GM12874 (cell line): ENCODE data around the gene ADAMTS17.

Experiments
- TF ChIP-seq, protein P1 (sequence below): IDR thresholded peaks from 2 replicates; pipeline ENCODE4 v1.5.1; 2011; ENCODE audit warnings: low read depth, mild to moderate bottlenecking, control low read depth, low read length, moderate library complexity; ENCODE audit not compliant: insufficient read depth

Gene ADAMTS17, protein sequence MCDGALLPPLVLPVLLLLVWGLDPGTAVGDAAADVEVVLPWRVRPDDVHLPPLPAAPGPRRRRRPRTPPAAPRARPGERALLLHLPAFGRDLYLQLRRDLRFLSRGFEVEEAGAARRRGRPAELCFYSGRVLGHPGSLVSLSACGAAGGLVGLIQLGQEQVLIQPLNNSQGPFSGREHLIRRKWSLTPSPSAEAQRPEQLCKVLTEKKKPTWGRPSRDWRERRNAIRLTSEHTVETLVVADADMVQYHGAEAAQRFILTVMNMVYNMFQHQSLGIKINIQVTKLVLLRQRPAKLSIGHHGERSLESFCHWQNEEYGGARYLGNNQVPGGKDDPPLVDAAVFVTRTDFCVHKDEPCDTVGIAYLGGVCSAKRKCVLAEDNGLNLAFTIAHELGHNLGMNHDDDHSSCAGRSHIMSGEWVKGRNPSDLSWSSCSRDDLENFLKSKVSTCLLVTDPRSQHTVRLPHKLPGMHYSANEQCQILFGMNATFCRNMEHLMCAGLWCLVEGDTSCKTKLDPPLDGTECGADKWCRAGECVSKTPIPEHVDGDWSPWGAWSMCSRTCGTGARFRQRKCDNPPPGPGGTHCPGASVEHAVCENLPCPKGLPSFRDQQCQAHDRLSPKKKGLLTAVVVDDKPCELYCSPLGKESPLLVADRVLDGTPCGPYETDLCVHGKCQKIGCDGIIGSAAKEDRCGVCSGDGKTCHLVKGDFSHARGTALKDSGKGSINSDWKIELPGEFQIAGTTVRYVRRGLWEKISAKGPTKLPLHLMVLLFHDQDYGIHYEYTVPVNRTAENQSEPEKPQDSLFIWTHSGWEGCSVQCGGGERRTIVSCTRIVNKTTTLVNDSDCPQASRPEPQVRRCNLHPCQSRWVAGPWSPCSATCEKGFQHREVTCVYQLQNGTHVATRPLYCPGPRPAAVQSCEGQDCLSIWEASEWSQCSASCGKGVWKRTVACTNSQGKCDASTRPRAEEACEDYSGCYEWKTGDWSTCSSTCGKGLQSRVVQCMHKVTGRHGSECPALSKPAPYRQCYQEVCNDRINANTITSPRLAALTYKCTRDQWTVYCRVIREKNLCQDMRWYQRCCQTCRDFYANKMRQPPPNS

DNA sequence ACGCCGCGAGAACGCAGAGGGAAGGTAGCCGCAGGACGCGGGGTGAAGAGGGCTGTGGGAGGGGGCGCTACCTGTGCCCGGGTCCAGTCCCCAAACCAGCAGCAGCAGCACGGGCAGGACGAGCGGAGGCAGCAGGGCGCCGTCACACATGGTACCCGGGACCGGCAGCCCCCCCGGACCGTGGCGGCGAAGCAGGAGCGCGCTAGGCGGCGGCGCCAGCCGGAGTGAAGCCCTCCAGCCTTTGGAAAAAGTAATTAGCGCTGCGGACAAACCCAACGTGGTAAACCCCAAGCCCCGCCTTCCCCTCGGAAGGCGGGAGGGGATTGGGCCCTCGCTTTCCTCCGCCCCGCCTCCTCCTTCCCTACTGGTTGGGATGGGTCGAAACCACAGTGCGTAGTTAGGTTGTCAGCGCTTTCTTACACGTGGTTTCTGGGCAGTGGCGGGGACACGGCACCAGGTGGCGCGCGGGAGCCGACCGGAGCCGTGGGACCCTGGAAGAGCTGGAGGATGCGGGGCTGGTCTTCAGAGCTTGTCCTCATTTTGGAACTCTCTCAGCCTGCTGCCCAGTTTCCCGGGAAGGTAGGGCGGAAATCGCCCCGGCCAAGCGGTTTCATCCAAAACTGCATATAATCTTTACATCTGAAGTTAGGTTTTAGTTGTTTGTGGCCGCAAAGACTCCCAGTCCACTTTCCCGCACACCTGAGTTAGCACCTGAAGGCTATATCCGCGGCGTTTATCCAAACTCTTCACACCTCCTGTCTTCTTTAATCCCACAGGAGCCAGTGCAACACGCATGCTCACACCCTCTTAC, at the start of gene ADAMTS17:
Gene ADAMTS17 (minus strand): TSS at position 226 of the 811 bp plus-strand sequence. CDS start 76 bp downstream, at position 150.
- TF ChIP-seq, protein P1, sequence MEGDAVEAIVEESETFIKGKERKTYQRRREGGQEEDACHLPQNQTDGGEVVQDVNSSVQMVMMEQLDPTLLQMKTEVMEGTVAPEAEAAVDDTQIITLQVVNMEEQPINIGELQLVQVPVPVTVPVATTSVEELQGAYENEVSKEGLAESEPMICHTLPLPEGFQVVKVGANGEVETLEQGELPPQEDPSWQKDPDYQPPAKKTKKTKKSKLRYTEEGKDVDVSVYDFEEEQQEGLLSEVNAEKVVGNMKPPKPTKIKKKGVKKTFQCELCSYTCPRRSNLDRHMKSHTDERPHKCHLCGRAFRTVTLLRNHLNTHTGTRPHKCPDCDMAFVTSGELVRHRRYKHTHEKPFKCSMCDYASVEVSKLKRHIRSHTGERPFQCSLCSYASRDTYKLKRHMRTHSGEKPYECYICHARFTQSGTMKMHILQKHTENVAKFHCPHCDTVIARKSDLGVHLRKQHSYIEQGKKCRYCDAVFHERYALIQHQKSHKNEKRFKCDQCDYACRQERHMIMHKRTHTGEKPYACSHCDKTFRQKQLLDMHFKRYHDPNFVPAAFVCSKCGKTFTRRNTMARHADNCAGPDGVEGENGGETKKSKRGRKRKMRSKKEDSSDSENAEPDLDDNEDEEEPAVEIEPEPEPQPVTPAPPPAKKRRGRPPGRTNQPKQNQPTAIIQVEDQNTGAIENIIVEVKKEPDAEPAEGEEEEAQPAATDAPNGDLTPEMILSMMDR = peak; percentile 57

DNA sequence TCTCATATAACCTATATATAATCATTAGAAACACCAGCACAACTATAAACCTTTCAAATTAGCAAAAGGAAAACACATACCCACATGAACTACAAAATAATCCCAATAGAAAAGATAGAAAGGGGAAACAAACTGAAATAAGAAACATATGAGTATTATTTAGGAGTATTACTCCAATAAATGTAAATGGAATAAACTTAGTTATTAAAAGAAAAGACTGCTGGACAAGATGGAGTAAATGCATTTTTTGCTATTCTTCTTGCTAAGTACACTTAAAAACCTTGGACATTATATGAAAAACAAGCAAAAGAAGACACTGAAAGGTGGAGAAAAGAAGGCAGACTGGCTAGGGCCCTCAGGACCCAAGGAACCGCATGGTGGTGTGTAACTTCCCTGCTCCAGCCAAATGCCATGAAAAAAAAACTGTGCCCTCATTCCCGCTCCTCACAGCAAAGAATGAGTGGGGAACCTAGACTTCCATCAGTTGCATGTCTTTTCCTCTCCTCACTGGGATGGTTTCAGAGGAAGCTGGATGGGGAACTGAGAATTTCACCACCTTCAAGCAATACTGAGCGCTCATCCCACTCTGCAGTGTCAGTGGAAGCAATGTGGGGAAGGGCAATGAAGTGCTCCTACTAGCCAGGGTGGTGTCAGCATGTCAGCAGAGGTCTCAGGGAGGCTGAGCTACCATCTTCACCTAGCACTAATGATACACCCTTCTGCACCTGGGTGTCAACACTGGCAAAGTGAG, 43.7 kb upstream of the ADAMTS17 start:
- TF ChIP-seq, protein P1 = no peak

DNA sequence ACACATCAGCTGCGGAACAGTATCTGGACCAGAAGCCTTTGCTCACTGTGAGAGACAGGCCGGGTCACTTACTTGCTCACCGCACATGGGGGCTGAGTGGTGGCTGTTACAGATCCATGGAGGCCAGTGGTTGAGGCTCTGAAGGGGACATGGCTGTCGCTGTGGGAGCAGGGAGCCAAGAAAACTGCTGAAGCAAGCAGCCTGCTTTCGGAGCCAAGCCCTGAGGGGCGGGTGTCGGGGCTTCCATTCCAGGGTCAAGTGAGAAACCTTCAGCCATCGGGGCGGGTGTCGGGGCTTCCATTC, 42.3 kb upstream of the ADAMTS17 start:
- TF ChIP-seq, protein P1 = no peak

DNA sequence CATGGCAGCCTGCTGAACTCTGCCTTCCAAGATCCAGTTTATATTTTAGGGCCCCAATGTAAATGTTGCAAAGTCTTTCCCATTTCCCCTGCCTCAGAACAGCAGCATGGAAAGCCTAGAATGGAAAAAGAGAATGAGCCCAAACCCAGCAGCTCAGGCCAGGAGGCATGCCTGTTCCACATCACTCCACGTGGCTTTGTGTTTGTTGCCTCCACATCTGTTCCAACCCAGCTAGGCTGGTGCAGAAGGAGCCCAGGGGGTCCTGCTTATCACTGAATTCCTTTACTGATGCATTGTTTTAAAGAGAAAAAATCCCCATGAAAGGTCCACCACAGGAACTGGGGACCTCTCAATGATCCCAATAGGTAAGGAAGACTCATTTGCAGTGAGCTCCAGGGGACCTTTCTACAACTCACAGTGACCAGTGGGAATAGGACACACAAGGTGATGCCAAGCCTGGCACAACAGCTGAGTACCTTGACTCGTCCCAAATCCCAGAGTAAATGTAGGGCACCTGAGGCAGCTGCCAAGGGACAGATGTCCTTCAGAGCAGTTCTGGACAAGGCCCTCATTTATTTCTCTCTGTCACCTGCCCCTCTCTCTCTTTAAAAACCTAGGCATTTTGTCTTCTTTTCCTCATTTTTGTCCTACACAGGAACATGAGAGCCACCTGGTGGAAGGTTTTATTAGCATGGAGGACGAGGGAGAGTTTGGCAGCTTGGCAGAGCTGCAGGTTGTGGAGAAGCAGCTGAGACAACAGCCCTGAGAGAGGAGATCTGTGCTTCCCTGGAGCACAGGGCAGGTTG, 41.7 kb upstream of the ADAMTS17 start:
- TF ChIP-seq, protein P1 = no peak

DNA sequence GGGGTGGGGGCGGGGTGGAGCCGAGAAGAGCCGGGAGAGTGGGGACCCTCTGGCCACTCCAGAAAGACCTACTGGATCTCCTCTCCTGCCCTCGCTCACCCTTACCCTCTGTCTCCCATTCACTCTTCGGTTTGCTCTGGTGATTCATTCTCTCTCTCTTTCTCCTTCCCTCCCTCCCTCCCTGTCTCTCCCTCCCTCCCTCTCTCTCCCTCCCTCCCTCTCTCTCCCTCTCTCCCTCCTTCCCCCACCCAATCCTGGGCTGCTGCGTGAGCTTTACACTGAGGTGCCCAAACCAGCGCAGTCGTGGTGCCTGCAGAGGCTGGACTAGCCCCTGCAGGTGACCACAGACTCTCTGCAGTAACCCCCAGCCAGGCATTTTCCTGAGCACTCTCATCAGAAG, 32.2 kb upstream of the ADAMTS17 start:
- TF ChIP-seq, protein P1 = no peak

DNA sequence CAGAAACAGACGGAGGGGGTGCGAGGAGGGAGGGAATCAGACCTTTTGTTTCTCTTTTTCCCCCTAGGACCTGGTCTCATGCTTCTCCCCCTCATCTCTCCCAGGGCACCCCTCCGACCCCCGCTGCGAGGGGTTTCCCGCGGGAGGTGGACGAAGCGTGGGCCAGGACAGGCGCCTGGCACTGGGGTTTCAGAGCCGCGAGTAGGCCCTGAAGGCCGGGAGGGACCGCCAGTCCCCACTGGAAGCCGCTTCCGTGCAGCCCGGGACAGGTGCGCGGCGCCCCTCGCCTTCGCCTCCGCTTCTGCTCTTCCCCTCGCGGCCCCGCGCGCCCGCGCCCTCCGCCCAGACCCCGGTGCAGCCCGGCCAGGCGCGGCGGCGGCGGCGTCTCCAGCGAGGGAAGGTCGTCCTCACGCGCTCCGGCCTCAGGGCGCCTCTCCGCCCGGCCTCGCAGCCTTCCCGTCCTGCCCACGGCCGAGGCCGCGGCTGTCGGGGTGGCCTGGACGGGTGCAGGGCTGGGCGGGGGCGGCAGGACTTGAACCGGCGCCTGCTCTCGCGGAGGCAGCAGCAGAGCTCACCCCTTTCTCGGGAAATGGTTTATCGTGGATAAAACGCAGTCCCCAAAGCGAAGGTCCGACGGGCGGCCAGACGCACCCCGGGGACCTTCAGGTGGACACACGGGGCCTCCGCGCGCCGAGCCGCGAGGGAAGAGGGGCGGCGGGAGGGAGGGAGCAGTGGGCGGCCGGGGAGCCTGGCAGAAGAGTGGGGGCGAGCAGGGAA, 31.5 kb upstream of the ADAMTS17 start:
- TF ChIP-seq, protein P1 = no peak
